ENCODE results near the gene WWTR1. TPM values are rescaled to one million over a fixed set of nuclear protein-coding genes. Genes with fewer than 3 reads are reported as not detected.

Gene WWTR1
- total and polyA plus RNA-seq, 2 experiments from 2014 or later = 25.1 to 26.2 TPM

GRCh38 chr3:149534082-149534481 lies 123.7 kb downstream of the WWTR1 start:
- H3K4me3 Mint-ChIP-seq = no peak overlapping the region
- H3K4me1 Mint-ChIP-seq = peaks cover 39% of the 10 kb centered on the region
- Histone ChIP-seq H4K20me1 (replicated peaks; ENCODE audit: insufficient read depth) (peaks cover 9% of the 10 kb centered on the region), H3K79me2 (replicated peaks; ENCODE audit: insufficient read depth) (peaks cover 47% of the 10 kb centered on the region), H3F3A (replicated peaks; ENCODE audit: low read depth) (no peaks in the 10 kb centered on the region; the same call in 1 of the 2 replicates), H3K27ac (ENCODE audit: low read depth) (no peak overlapping the region), H3K4me3 (no peak overlapping the region), H2AFZ (no peak overlapping the region), H3K4me2 (no peak overlapping the region), H3K9me2 (ENCODE audit: insufficient read depth) (no peaks in the 10 kb centered on the region), H3K36me3 (ENCODE audit: insufficient read depth) (no peaks in the 10 kb centered on the region), H3K27me3 (ENCODE audit: insufficient read depth) (no peaks in the 10 kb centered on the region), H3K4me1 (ENCODE audit: insufficient read depth) (peaks cover 43% of the 10 kb centered on the region)
- H3K9me3 Mint-ChIP-seq = no peaks in the 10 kb centered on the region
- no peaks in the 10 kb centered on the region for H3K36me3 Mint-ChIP-seq (ENCODE audit: low read depth)
- no peak for ATAC-seq
- TF ChIP-seq, protein P1, sequence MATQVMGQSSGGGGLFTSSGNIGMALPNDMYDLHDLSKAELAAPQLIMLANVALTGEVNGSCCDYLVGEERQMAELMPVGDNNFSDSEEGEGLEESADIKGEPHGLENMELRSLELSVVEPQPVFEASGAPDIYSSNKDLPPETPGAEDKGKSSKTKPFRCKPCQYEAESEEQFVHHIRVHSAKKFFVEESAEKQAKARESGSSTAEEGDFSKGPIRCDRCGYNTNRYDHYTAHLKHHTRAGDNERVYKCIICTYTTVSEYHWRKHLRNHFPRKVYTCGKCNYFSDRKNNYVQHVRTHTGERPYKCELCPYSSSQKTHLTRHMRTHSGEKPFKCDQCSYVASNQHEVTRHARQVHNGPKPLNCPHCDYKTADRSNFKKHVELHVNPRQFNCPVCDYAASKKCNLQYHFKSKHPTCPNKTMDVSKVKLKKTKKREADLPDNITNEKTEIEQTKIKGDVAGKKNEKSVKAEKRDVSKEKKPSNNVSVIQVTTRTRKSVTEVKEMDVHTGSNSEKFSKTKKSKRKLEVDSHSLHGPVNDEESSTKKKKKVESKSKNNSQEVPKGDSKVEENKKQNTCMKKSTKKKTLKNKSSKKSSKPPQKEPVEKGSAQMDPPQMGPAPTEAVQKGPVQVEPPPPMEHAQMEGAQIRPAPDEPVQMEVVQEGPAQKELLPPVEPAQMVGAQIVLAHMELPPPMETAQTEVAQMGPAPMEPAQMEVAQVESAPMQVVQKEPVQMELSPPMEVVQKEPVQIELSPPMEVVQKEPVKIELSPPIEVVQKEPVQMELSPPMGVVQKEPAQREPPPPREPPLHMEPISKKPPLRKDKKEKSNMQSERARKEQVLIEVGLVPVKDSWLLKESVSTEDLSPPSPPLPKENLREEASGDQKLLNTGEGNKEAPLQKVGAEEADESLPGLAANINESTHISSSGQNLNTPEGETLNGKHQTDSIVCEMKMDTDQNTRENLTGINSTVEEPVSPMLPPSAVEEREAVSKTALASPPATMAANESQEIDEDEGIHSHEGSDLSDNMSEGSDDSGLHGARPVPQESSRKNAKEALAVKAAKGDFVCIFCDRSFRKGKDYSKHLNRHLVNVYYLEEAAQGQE (IDR thresholded peaks at IDR 0.05; ENCODE audit: unreplicated experiment) = no peak
- TF ChIP-seq CREB1 (CRISPR knock-in tag; IDR thresholded peaks at IDR 0.05; ENCODE audit: low read depth) = no peak
- TF ChIP-seq NANOG (IDR thresholded peaks at IDR 0.05; ENCODE audit: borderline replicate concordance) = no peak
- TF ChIP-seq, protein P2, sequence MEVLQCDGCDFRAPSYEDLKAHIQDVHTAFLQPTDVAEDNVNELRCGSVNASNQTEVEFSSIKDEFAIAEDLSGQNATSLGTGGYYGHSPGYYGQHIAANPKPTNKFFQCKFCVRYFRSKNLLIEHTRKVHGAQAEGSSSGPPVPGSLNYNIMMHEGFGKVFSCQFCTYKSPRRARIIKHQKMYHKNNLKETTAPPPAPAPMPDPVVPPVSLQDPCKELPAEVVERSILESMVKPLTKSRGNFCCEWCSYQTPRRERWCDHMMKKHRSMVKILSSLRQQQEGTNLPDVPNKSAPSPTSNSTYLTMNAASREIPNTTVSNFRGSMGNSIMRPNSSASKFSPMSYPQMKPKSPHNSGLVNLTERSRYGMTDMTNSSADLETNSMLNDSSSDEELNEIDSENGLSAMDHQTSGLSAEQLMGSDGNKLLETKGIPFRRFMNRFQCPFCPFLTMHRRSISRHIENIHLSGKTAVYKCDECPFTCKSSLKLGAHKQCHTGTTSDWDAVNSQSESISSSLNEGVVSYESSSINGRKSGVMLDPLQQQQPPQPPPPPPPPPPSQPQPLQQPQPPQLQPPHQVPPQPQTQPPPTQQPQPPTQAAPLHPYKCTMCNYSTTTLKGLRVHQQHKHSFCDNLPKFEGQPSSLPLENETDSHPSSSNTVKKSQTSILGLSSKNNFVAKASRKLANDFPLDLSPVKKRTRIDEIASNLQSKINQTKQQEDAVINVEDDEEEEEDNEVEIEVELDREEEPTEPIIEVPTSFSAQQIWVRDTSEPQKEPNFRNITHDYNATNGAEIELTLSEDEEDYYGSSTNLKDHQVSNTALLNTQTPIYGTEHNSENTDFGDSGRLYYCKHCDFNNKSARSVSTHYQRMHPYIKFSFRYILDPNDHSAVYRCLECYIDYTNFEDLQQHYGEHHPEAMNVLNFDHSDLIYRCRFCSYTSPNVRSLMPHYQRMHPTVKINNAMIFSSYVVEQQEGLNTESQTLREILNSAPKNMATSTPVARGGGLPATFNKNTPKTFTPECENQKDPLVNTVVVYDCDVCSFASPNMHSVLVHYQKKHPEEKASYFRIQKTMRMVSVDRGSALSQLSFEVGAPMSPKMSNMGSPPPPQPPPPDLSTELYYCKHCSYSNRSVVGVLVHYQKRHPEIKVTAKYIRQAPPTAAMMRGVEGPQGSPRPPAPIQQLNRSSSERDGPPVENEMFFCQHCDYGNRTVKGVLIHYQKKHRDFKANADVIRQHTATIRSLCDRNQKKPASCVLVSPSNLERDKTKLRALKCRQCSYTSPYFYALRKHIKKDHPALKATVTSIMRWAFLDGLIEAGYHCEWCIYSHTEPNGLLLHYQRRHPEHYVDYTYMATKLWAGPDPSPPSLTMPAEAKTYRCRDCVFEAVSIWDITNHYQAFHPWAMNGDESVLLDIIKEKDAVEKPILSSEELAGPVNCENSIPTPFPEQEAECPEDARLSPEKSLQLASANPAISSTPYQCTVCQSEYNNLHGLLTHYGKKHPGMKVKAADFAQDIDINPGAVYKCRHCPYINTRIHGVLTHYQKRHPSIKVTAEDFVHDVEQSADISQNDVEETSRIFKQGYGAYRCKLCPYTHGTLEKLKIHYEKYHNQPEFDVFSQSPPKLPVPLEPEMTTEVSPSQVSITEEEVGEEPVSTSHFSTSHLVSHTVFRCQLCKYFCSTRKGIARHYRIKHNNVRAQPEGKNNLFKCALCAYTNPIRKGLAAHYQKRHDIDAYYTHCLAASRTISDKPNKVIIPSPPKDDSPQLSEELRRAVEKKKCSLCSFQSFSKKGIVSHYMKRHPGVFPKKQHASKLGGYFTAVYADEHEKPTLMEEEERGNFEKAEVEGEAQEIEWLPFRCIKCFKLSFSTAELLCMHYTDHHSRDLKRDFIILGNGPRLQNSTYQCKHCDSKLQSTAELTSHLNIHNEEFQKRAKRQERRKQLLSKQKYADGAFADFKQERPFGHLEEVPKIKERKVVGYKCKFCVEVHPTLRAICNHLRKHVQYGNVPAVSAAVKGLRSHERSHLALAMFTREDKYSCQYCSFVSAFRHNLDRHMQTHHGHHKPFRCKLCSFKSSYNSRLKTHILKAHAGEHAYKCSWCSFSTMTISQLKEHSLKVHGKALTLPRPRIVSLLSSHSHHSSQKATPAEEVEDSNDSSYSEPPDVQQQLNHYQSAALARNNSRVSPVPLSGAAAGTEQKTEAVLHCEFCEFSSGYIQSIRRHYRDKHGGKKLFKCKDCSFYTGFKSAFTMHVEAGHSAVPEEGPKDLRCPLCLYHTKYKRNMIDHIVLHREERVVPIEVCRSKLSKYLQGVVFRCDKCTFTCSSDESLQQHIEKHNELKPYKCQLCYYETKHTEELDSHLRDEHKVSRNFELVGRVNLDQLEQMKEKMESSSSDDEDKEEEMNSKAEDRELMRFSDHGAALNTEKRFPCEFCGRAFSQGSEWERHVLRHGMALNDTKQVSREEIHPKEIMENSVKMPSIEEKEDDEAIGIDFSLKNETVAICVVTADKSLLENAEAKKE (CRISPR knock-in tag; IDR thresholded peaks at IDR 0.05) = no peak
- TF ChIP-seq EZH2 (IDR thresholded peaks at IDR 0.05; ENCODE audit: low read depth, unreplicated experiment) = no peak
- no peak for TF ChIP-seq STAT1 (IDR thresholded peaks at IDR 0.05; ENCODE audit: unreplicated experiment)
- TF ChIP-seq EZH2phosphoT487 (IDR thresholded peaks at IDR 0.05; ENCODE audit: unreplicated experiment) = no peak
- TF ChIP-seq CTCF (conservative IDR thresholded peaks at IDR 0.05; ENCODE audit: low read depth in 2 of 2) = no peak
- TF ChIP-seq JUNB (IDR thresholded peaks at IDR 0.05; ENCODE audit: unreplicated experiment) = no peak
- H3K27me3 Mint-ChIP-seq (ENCODE audit: insufficient read depth, low read depth, poor library complexity) = peaks cover 10% of the 10 kb centered on the region
- no peak overlapping the region for H3K27ac Mint-ChIP-seq
- no peak for DNase-seq (ENCODE audit: low spot score)

Measured in GM23338 (cell line).